ENCODE results near the gene PPP2R2C. TPM values are rescaled to one million over a fixed set of nuclear protein-coding genes. Genes with fewer than 3 reads are reported as not detected.

PPP2R2C gene
- total RNA-seq, 1 experiment from 2014 or later = 32.9 TPM

Other genes with a start within 250 kb of the PPP2R2C start
- gene WFS1, start 202.8 kb downstream of the PPP2R2C start, total RNA-seq (2021; ENCODE audit: unreplicated experiment) = 21.5 TPM
- 18.0 TPM for gene MAN2B2, start 102.6 kb upstream of the PPP2R2C start, total RNA-seq (2021; ENCODE audit: unreplicated experiment)
- gene MRFAP1, start 168.1 kb upstream of the PPP2R2C start, total RNA-seq (2021; ENCODE audit: unreplicated experiment) = 313 TPM
- 4.1 TPM for gene S100P, start 221.3 kb upstream of the PPP2R2C start, total RNA-seq (2021; ENCODE audit: unreplicated experiment)
- 43.0 TPM for gene MRFAP1L1, start 237.3 kb upstream of the PPP2R2C start, total RNA-seq (2021; ENCODE audit: unreplicated experiment)
- gene BLOC1S4, start 243.6 kb upstream of the PPP2R2C start, total RNA-seq (2021; ENCODE audit: unreplicated experiment) = 15.7 TPM

Data from HCT116 (cell line).